ENCODE measurements around the gene CRIP3.

The CRIP3 gene

GRCh38 chr6:43301081-43301870 is 7.3 kb downstream of the CRIP3 start:
- FAIRE-seq (no peak), DNase-seq (ENCODE audit: insufficient read length, low spot score) (no peak)
- TF ChIP-seq CTCF (IDR thresholded peaks at IDR 0.05; ENCODE audit: insufficient read depth, missing control alignments), result no peak

- FAIRE-seq (no peak), DNase-seq (ENCODE audit: insufficient read length, low spot score) (no peak)
- TF ChIP-seq CTCF (IDR thresholded peaks at IDR 0.05; ENCODE audit: insufficient read depth, missing control alignments), result no peak
Measured at GRCh38 chr6:43299338-43300293, 9.0 kb downstream of the CRIP3 start.

- peak; percentile 12 for DNase-seq (ENCODE audit: insufficient read length, low spot score)
- no peak for TF ChIP-seq CTCF (IDR thresholded peaks at IDR 0.05; ENCODE audit: insufficient read depth, missing control alignments)
- FAIRE-seq, result no peak
Measured at GRCh38 chr6:43298565-43299337, 9.9 kb downstream of the CRIP3 start.

- no peak for TF ChIP-seq CTCF (IDR thresholded peaks at IDR 0.05; ENCODE audit: insufficient read depth, missing control alignments)
- DNase-seq (ENCODE audit: insufficient read length, low spot score) (peak; percentile 11), FAIRE-seq (no peak)
Measured at GRCh38 chr6:43297644-43298564, 10.7 kb downstream of the CRIP3 start, which contains the start of gene SLC22A7. Gene SLC22A7, plus strand, starts transcription at chr6:43298260. Its CDS starts 99 bp downstream, at chr6:43298359.

- DNase-seq (ENCODE audit: insufficient read length, low spot score) (peak; percentile 8), FAIRE-seq (no peak)
- no peak for TF ChIP-seq CTCF (IDR thresholded peaks at IDR 0.05; ENCODE audit: insufficient read depth, missing control alignments)
Measured at GRCh38 chr6:43296780-43297497, 11.7 kb downstream of the CRIP3 start.

All from D721Med (cell line).